ENCODE results near the gene FMNL1.

FMNL1 gene

DNA sequence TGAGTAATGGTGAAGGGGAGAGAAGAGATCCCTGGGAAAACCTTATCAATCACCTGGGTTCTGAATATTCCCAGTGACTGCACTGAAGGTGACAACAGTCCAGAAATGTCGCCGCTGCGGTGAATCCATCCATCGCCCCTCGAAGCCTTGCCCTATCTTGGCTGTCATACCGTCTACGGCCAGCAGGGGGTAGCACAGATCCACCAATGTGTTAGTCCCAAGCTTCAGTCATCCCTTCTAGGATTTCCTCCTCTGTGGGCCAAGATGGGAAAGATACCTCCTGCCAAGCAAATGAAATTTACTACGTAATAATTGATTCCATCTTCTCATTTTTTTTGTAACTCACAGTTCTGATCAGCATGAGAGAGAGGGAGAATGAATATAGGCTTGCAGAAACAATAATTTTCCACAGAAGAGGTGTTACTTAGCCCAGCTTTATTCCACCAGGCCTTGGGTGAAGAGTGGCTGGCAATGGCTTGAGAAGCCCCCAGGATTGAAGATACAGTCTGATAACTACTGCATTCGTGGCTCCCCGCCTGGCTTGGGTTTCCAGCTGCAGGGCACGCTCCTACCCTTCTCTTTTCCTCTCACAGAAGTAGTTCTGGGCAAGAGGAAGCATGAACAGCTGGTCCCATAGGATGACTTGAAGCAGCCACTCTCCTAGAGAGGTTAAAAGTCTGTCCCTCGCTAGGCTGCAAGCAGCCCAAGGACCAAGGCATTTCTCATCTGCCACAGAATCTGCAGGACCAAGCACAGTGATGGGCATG is 2.6 kb upstream of the FMNL1 start:
- intact Hi-C loops (cut with DNase I) = loop anchor here (2.0 kb wide), 1 partner anchor 168 kb away; no protein-coding TSS in a partner anchor
- peak; percentile 54 to 97 (median 92) for DNase-seq

DNA sequence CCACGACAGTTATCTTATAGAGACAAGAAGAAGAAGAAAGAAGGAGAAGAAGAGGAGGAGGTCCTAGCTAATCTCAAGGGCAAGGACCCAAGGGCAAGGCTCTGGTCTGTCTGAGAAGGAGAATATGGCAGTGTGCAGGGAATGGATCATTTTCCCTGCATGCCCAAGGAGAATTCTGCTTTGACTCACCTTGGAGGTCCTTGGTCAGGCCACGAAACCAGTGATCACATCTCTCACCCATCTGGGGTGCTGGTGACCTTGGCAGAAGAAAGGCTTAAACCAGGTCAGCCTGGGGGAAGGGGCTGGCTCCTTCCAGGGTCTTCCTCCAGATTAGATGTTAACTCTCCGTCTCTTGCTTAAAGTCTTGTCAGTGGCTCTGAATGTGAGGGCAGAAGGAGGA is 1.6 kb upstream of the FMNL1 start:
- DNase-seq = no peak
- intact Hi-C loops (cut with DNase I) = no loop called here

DNA sequence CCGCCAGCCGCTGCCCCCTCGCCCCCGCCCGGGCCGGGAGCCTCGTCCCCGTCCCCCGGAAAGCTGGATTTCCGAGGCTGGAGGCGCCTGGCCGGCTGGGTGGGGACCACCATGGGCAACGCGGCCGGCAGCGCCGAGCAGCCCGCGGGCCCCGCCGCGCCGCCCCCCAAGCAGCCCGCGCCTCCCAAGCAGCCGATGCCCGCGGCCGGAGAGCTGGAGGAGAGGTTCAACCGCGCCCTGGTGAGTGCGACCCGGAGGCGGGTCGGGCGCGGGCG is 266 bp downstream of the FMNL1 start:
- intact Hi-C loops (cut with DNase I) = no loop called here

GRCh38 chr17:45222289-45222995 is 757 bp downstream of the FMNL1 start:
- intact Hi-C loops (cut with DNase I) = no loop called here
- no peak for DNase-seq

More for the DNA sequence above, 266 bp downstream of the FMNL1 start:
- DNase-seq = no peak

DNA sequence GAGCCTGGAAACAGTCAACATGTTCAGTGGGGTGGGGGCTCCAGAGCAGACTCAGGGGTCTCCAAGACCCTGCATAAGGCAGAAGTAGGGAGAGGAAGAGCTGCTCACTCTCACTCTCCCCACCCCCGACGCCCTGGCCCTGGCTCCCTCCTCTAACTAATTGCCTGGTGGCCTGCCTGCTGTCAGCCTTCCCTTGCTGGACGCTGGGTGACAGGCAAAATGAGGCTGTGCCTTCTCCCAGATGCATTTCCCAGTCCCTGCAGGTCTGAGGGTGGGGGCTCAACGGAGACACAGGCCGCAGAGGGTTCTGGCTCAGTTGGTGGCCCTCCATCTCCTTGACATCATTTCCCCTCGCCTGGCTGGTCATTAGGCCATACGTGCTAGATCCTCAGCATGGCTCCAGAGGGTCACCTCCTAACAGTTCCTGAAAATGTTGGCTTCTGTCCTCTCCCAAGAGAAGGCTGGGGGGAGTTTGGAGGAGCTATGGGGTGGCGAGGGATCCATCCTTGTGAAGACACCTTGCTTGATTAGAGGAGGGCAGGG is 1.4 kb downstream of the FMNL1 start:
- intact Hi-C loops (cut with DNase I) = no loop called here
- no peak for DNase-seq

GRCh38 chr17:45223539-45224528 is 2.1 kb downstream of the FMNL1 start:
- intact Hi-C loops (cut with DNase I) = no loop called here
- DNase-seq = no peak

DNA sequence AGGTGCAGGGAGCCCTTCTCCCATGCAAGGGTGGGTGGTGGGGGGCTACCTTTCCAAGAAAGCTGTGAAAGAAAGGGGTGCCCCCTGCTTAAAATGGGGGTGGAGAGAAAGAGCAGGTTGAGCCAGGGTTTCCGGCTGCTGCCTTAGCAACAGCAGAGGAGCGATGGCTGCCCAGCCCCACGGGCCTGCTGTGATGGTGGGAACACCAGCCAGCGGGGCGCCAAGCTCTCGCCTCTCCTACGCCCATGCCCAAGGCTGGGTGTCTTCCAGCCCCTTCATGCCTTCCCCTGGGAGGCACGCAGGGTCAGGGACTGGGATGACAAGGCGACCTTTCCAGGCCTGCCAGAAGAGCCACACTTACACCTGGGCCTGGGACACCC is 3.0 kb downstream of the FMNL1 start:
- DNase-seq = no peak
- intact Hi-C loops (cut with DNase I) = no loop called here

DNA sequence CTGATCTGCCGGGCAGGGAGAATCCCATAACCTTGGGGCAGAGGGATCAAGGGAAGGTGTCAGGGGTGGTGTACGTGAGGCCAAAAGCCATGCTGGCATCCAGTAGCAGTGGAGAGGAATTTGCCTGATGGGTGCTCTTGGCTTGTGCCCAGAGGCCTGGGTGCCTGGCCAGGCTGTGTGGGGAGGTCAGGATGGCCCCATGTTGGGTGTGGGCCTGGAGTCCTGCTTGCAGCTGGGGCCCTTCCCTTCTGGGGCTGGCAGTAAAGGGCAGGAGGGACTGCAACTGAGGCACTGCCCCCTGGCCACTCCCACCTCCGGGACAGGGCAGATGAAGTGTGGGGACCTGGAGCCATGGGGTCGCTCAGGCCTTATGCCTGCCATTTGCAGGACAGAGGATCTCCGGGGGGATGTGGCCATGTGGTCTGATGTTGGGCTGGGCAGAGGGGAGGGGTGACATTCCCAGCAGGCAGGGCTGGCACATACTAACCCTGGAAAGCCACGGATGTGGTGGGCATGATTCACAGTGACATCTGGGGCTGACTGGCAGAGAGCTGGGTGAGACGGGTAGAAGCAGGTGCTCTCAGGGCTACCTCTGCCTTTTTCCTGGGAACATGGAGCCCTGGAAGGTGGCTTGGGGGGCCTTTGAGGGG is 3.5 kb downstream of the FMNL1 start:
- DNase-seq = no peak
- intact Hi-C loops (cut with DNase I) = no loop called here

DNA sequence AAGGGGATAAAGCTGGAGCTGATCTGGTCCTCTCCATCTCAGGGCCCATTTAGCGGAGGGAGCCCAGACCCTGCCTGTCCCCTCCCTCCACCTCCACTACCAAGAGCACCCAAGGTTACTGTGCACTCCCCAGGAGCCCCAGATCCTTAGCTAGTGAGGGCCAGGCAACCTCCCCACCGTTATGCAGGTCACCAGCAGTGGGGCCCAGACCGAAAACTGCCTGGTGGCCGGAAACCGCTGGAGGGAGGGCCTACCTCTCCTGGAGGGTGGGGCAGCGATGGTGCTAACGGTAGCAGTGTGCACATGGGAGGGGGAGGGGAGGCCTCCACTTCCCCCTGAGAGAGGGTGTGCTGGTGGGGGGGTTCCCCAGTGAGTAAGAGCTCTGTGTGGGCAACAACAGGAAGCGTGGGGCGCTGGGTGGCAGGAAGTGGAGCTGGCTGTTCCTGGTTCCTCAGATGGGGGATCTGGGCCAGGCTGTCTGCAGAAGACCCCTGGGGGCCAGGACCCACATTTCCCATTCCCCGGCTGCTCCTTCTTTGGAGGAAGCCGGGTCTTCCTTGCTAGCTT is 4.4 kb downstream of the FMNL1 start:
- peak in 40 of 42 donors; percentile 22 to 84 (median 64) for DNase-seq
- intact Hi-C loops (cut with DNase I) = no loop called here

DNA sequence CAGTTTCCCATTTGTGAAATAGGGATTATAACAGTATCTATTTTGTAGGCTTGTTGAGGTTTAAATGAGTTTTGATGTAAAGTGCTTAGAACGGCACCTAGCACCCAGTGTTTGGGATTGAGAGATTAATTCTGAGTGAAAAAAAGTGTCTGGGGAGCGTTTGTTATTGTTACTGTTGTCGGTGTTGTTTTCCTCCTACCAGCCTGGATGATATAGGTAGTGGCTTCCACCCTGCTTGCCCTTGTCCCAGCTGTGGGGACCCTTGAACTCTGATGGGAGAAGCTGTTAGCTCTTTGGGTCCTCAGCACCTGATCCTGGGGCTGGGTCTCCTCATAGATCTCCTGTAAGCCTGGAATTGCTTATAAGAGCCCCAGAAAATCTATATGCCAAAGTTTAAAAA is 4.9 kb downstream of the FMNL1 start:
- intact Hi-C loops (cut with DNase I) = no loop called here
- no peak for DNase-seq

GRCh38 chr17:45227101-45227925 is 5.6 kb downstream of the FMNL1 start:
- intact Hi-C loops (cut with DNase I) = no loop called here
- no peak for DNase-seq

DNA sequence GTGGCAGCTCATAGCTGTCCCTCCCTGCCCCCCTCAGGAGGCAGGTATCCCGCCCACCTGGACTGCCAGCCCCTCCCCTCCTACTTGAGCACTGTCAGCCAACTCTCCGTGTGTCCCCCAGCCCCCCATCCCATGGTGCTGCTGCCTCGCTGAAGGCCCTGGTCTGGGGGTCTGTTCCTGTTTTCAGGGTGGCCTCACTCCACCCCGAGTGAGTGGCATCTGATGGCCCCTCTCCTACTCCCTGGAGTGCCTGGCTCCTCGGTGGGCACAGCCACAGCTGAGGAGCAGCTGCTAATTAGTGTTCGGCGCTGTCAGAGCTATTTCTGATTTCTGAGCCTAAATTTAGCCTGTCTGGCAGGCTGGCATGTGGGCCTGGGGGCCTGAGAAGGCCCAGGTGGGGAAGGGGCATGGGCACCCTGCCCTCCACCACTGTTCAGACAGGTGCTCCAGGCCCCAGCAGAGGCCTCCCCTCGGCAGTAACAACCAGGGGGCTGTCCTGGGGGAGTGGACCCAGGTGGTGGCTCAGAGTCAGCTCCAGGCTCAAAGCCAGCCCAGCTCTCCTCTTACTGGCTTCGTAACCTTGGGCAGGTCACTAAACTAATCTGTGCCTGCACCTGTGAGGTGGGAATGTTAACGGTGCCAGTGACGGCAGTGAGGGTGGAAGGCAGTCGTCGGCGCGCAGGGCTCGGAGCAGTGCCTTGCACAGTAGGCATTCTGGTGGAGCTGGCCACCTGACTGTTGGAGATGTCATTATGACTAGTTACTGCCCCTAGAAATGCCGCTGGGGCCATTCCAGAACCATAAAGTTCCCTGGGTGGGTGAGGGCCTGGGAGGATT is 6.5 kb downstream of the FMNL1 start:
- intact Hi-C loops (cut with DNase I) = no loop called here
- no peak for DNase-seq

GRCh38 chr17:45228763-45229539 is 7.3 kb downstream of the FMNL1 start:
- DNase-seq = peak in 39 of 42 donors; percentile 26 to 78 (median 55)
- intact Hi-C loops (cut with DNase I) = no loop called here

GRCh38 chr17:45229681-45230409 is 8.2 kb downstream of the FMNL1 start:
- DNase-seq = peak in 2 of 42 donors; percentile 40 to 48
- intact Hi-C loops (cut with DNase I) = no loop called here

- intact Hi-C loops (cut with DNase I) = no loop called here
- DNase-seq = no peak
Observed at GRCh38 chr17:45230410-45230786, 8.7 kb downstream of the FMNL1 start.
